Neural crest cell (in vitro differentiated cells): Measurements from ENCODE around the gene ERG. TPM values are rescaled to one million over a fixed set of nuclear protein-coding genes. Genes with fewer than 3 reads are reported as not detected.

Experiments
- DNase-seq: peaks from one replicate; pipeline ENCODE4 v3.0.0; 2021; ENCODE audit warnings: low read depth, mixed read lengths, low spot score
- H3K27ac Mint-ChIP-seq: one replicate; pipeline ENCODE4 v1.8.0; 2021; ENCODE audit warnings: mild to moderate bottlenecking, mixed read lengths; ENCODE audit not compliant: unreplicated experiment
- H3K27me3 Mint-ChIP-seq: 2 replicates; pipeline ENCODE4 v1.8.0; 2021; ENCODE audit warnings: low read depth, mild to moderate bottlenecking, mixed read lengths
- H3K36me3 Mint-ChIP-seq: 2 replicates; pipeline ENCODE4 v1.8.0; 2021; ENCODE audit warnings: low read depth, mild to moderate bottlenecking, mixed read lengths
- H3K4me1 Mint-ChIP-seq: 2 replicates; pipeline ENCODE4 v1.8.0; 2021; ENCODE audit warnings: mixed read lengths
- H3K4me3 Mint-ChIP-seq: one replicate; pipeline ENCODE4 v1.8.0; 2021; ENCODE audit warnings: mild to moderate bottlenecking, mixed read lengths
- H3K9me3 Mint-ChIP-seq: 2 replicates; pipeline ENCODE4 v1.8.0; 2021; ENCODE audit warnings: mixed read lengths
- CTCF ChIP-seq: fragments of 200-600 bp; sonication (generic); conservative IDR thresholded peaks from 2 replicates; pipeline ENCODE4 v1.5.0; 2021; ENCODE audit warnings: antibody characterized with exemption, mild to moderate bottlenecking
- total RNA-seq: library from RNA; stranded (reverse); gene quantifications from 2 replicates; pipeline ENCODE4 v1.2.1, GENCODE V29; 2021

ERG gene
- total RNA-seq, 1 donor from 2014 or later: 0.19 TPM

- no peak overlapping the region for H3K4me3 Mint-ChIP-seq
- no peak for TF ChIP-seq CTCF
- DNase-seq: no peak
- no peaks in the 10 kb centered on the region for H3K36me3 Mint-ChIP-seq
- H3K9me3 Mint-ChIP-seq: no peaks in the 10 kb centered on the region
- no peaks in the 10 kb centered on the region for H3K27me3 Mint-ChIP-seq
- H3K27ac Mint-ChIP-seq: no peak overlapping the region
- H3K4me1 Mint-ChIP-seq: peaks cover 8% of the 10 kb centered on the region
Measured at GRCh38 chr21:38499296-38499695, 1.0 kb upstream of the ERG start.

- no peak for DNase-seq
- no peaks in the 10 kb centered on the region for H3K27me3 Mint-ChIP-seq
- H3K27ac Mint-ChIP-seq: no peak overlapping the region
- H3K9me3 Mint-ChIP-seq: no peaks in the 10 kb centered on the region
- peaks cover 8% of the 10 kb centered on the region for H3K4me1 Mint-ChIP-seq
- no peak for TF ChIP-seq CTCF
- no peaks in the 10 kb centered on the region for H3K36me3 Mint-ChIP-seq
- H3K4me3 Mint-ChIP-seq: no peak overlapping the region
Measured at GRCh38 chr21:38496224-38496623, 2.1 kb downstream of the ERG start.

- peaks cover 8% of the 10 kb centered on the region for H3K4me1 Mint-ChIP-seq
- TF ChIP-seq CTCF: no peak
- H3K27ac Mint-ChIP-seq: no peak overlapping the region
- H3K9me3 Mint-ChIP-seq: no peaks in the 10 kb centered on the region
- DNase-seq: no peak
- no peaks in the 10 kb centered on the region for H3K27me3 Mint-ChIP-seq
- H3K36me3 Mint-ChIP-seq: no peaks in the 10 kb centered on the region
- H3K4me3 Mint-ChIP-seq: no peak overlapping the region
Measured at GRCh38 chr21:38495696-38496095, 2.6 kb downstream of the ERG start.

- Mint-ChIP-seq H3K4me1 (peaks cover 8% of the 10 kb centered on the region), H3K4me3 (no peak overlapping the region)
- no peak for TF ChIP-seq CTCF
Measured at GRCh38 chr21:38495242-38495641, 3.0 kb downstream of the ERG start.

GRCh38 chr21:38494703-38495102 is 3.6 kb downstream of the ERG start:
- no peaks in the 10 kb centered on the region for H3K36me3 Mint-ChIP-seq
- no peak for TF ChIP-seq CTCF
- H3K4me1 Mint-ChIP-seq: peaks cover 10% of the 10 kb centered on the region
- no peaks in the 10 kb centered on the region for H3K9me3 Mint-ChIP-seq
- DNase-seq: no peak
- no peak overlapping the region for H3K4me3 Mint-ChIP-seq
- H3K27me3 Mint-ChIP-seq: no peaks in the 10 kb centered on the region
- H3K27ac Mint-ChIP-seq: no peak overlapping the region

More at GRCh38 chr21:38495242-38495641, 3.0 kb downstream of the ERG start:
- Mint-ChIP-seq H3K36me3 (no peaks in the 10 kb centered on the region), H3K27ac (no peak overlapping the region), H3K27me3 (no peaks in the 10 kb centered on the region), H3K9me3 (no peaks in the 10 kb centered on the region)
- DNase-seq: no peak

GRCh38 chr21:38494251-38494642 is 4.0 kb downstream of the ERG start:
- Mint-ChIP-seq H3K4me3 (no peak overlapping the region), H3K27me3 (no peaks in the 10 kb centered on the region), H3K4me1 (peaks cover 12% of the 10 kb centered on the region), H3K27ac (no peak overlapping the region), H3K36me3 (no peaks in the 10 kb centered on the region), H3K9me3 (no peaks in the 10 kb centered on the region)
- DNase-seq: no peak
- TF ChIP-seq CTCF: no peak
